Heart right ventricle (tissue), 16 donors: ENCODE results near the gene ZFYVE21. TPM values are rescaled to one million over a fixed set of nuclear protein-coding genes. Genes with fewer than 3 reads are reported as not detected.
A peak's percentile ranks its signal among the peaks of the same experiment; 100 is the strongest.

Source experiments
- ATAC-seq, 8 donors: fragments of 200-7000 bp; cut with Tn5 transposase; one replicate each; pipeline ENCODE4 v1.9.1; 2020; ENCODE audit warnings: mild to moderate bottlenecking in 8 of 8, moderate library complexity in 8 of 8, moderate number of reproducible peaks in 1 of 8
- DNase-seq, 2 donors: peaks; one replicate each; pipeline ENCODE4 v3.0.0-alpha.2; 2020
- H3K27ac ChIP-seq, 10 donors: fragments of 200-600 bp; sonication (generic) in 2 of 10; one replicate each; pipeline versions ENCODE4 v1.5.0 to v1.8.0; 2020 to 2022; ENCODE audit warnings: mild to moderate bottlenecking in 3 of 10
- H3K27me3 ChIP-seq, 7 donors: fragments of 200-600 bp; one replicate each; pipeline ENCODE4 v1.8.0; 2021 to 2022; ENCODE audit warnings: mild to moderate bottlenecking in 2 of 7
- H3K36me3 ChIP-seq, 9 donors: fragments of 200-600 bp; sonication (generic) in 1 of 9; one replicate each; pipeline versions ENCODE4 v1.5.0 to v1.8.0; 2020 to 2022; ENCODE audit warnings: mild to moderate bottlenecking in 2 of 9
- H3K4me1 ChIP-seq, 9 donors: fragments of 200-600 bp; sonication (generic) in 1 of 9; one replicate each; pipeline versions ENCODE4 v1.5.0 to v1.8.0; 2020 to 2022; ENCODE audit warnings: mild to moderate bottlenecking in 4 of 9
- H3K4me3 ChIP-seq, 10 donors: fragments of 200-600 bp; sonication (generic) in 2 of 10; one replicate each; pipeline versions ENCODE4 v1.5.0 to v1.8.0; 2020 to 2022; ENCODE audit warnings: mild to moderate bottlenecking in 7 of 10, moderate library complexity in 2 of 10
- H3K9me3 ChIP-seq, 11 donors: fragments of 200-600 bp in 10 of 11; sonication (generic) in 2 of 11; one replicate each; pipeline versions ENCODE4 v1.5.0 to v1.8.0; 2013 to 2022; ENCODE audit warnings: mild to moderate bottlenecking in 2 of 11, control low read depth in 1 of 11, moderate library complexity in 1 of 11
- CTCF ChIP-seq, 9 donors: fragments of 200-600 bp; sonication (generic) in 2 of 9; IDR thresholded peaks; one replicate each; pipeline versions ENCODE4 v1.5.0 to v1.8.0; 2021 to 2022; ENCODE audit warnings: antibody characterized with exemption in 9 of 9, mild to moderate bottlenecking in 5 of 9, moderate library complexity in 1 of 9
- WGBS, 2 donors: extraction: QIAGEN DNeasy Blood & Tissue Kit; methylation state at CpG; one replicate each; pipeline ENCODE4 v1.1.7; 2013; ENCODE audit warnings: inconsistent platforms in 1 of 2; 5-methylcytosine and 5-hydroxymethylcytosine counted together
- intact Hi-C, 10 donors: fragments of 100-400 bp; cut with DNase I; formaldehyde crosslinking; loops; one replicate each; pipeline versions ENCODE4 v1.11.1 to v1.14.2; 2022
- polyA plus RNA-seq, 2 donors: library from polyadenylated mRNA; stranded (reverse); fragments of 200-250 nt; gene quantifications; one replicate each; pipeline ENCODE4 v1.2.3, GENCODE V29; 2013
- total RNA-seq, 10 donors: library from RNA; stranded (reverse); fragmentation: NEBNext Ultra II Directional in 3 of 10; extraction: Animal tissue kit (Norgen Biotek cat#: 25700) in 3 of 10; gene quantifications; one replicate each; pipeline versions ENCODE4 v1.2.1 to v1.2.4, GENCODE V29; 2021 to 2023
- donor health status: Arrhythmogenic right ventricular cardiomyopathy.
- donor health status: ischemic (EF 13 %, LVEDD 7.1; RV severe dilation, severe dysfunction).
- donor health status: healthy with polysubstance abuse.
- donor health status: DM: no; HTN: yes; CAD: no.
- donor health status: DM: no; HTN: no; CAD: no.
- donor health status: ischemic (EF 25% LVEDD 6.9; RV normal size, moderate dysfunction).
- donor health status: ischemic (EF 25% LVEDD 5.7; RV mildly dilated, moderate dysfunction).
- donor health status: healthy.
- donor health status: DM: yes; HTN: yes; CAD: no.
- donor health status: Ischemic cardiomyopathy.
- donor health status: ischemic (EF 35%, LVEDD 5.7; RV mildly dilated, moderate dysfunction).
- donor health status: nonischemic (EF 11% LVEDD 7.7; RV severe dilation, severe dysfunction).
- donor health status: DM: yes; HTN: yes; CAD: no.
- donor health status: PGD.
- donor health status: ischemic (EF 29% LVEDD 5.4; RV normal size, mild dysfunction).
- donor health status: nonischemic (EF 23%, LVEDD 6.1; RV moderate dilation, normal function).

ZFYVE21 gene
- total and polyA plus RNA-seq, 12 donors: 43.5 to 88.8 (median 54.5) TPM

DNA sequence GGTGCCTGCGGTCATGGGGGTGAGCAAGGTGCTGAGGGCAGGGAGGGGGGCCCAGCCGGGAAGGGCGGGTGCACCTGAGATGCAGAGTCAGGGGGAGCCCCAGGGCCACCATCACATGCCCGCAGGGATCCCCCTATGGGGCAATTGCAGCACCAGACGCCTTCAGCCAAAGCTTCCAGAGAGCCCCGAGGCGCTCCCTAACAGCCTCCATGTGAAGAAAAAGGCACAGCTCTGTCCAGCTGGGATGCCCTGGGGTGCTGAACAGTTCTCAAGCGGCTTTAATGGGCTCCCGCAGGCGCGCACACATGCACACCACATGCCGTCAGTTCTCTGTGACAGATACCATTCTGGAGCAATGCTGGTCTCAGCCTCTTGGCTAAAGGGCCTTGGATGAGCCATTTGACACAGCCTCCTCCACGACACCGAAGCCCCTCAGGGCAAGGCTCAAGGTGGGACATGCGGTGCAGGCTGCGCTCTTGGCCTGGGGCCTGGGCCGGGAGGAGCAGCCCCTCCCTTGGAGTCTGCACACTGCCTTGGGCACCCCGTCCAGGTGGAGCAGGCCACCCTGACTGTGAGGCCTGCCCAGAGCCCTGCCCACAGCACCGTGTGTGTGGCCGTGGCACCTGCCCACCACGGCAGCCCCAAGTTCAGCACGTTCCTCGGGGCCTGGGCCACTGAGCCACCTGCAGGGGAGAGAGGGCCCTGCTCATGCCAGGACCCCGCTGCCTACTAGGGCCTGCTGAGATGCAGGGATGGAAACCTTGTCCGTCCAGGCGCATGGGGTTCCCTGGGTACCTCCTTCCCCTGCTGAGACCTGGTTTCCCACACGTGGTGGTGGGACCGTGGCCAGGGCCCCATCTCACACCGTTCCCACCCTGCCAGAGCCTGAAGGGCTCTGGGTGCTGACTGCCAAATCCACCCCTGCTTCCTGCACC, 8.0 kb upstream of the ZFYVE21 start:
- DNase-seq (no peak), ATAC-seq (peak in 1 of 8 donors; percentile 5)
- no peak for TF ChIP-seq CTCF (IDR thresholded peaks at IDR 0.05)
- Histone ChIP-seq H3K4me1 (peaks cover 19 to 87% (median 40%) of the 10 kb centered on the region in 9 donors), H3K36me3 (peaks cover 0 to 65% (median 13%) of the 10 kb centered on the region in 9 donors), H3K9me3 (no peaks in the 10 kb centered on the region), H3K27me3 (no peaks in the 10 kb centered on the region), H3K27ac (no peak overlapping the region), H3K4me3 (no peak overlapping the region)
- intact Hi-C loops: loop anchor here in 1 of 10 donors (10.0 kb wide), 1 partner anchor 133 kb away; no protein-coding TSS in a partner anchor
- 87 to 90% methylated on average over 29 of the region's 29 CpGs for WGBS, 2 donors

- 53 to 66% methylated on average over 18 of the region's 18 CpGs for WGBS, 2 donors
These were observed 6.8 kb upstream of the ZFYVE21 start for GRCh38 chr14:103708750-103709187.

DNA sequence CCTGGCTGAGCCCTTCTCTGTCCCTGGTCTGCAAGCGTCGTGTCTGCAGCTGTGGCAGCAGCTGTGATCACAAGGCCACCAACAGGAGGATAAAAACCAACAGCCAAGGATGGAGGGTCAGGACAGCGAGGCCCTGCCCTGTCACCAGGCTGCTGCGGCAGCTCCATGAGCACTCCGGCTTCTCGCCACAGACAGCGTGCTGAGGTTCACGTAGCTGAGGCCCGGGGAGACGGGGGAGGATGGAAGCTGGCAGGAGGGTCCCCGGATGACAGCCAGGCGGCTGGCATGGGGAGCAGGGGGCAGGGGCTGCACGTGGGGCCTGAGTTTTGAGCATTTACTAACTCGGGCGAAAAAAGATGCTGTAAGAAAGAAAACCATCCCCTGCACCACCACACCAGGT, 5.8 kb upstream of the ZFYVE21 start:
- no peak for ATAC-seq
- H3K27ac ChIP-seq: no peak overlapping the region
- intact Hi-C loops: loop anchor here in 1 of 10 donors (10.0 kb wide), 1 partner anchor 135 kb away; no protein-coding TSS in a partner anchor
- peaks cover 0 to 43% (median 0%) of the 10 kb centered on the region in 9 donors for H3K36me3 ChIP-seq
- peaks cover 19 to 86% (median 39%) of the 10 kb centered on the region in 9 donors for H3K4me1 ChIP-seq
- TF ChIP-seq CTCF (IDR thresholded peaks at IDR 0.05): no peak
- no peak overlapping the region for H3K4me3 ChIP-seq
- 89 to 92% methylated on average over 15 of the region's 15 CpGs for WGBS, 2 donors
- no peak for DNase-seq
- no peaks in the 10 kb centered on the region for H3K9me3 ChIP-seq
- no peaks in the 10 kb centered on the region for H3K27me3 ChIP-seq

More at GRCh38 chr14:103708750-103709187, 6.8 kb upstream of the ZFYVE21 start:
- intact Hi-C loops: loop anchor here in 1 of 10 donors (10.0 kb wide), 1 partner anchor 134 kb away; no protein-coding TSS in a partner anchor
- TF ChIP-seq CTCF (IDR thresholded peaks at IDR 0.05): no peak
- Histone ChIP-seq H3K27me3 (no peaks in the 10 kb centered on the region), H3K9me3 (no peaks in the 10 kb centered on the region), H3K27ac (peak overlapping the region in 1 of 10 donors; percentile 41), H3K4me3 (peak overlapping the region in 1 of 10 donors; percentile 8), H3K36me3 (peaks cover 0 to 53% (median 2%) of the 10 kb centered on the region in 9 donors), H3K4me1 (peaks cover 19 to 86% (median 38%) of the 10 kb centered on the region in 9 donors)
- DNase-seq (no peak), ATAC-seq (peak in 4 of 8 donors; percentile 13 to 31 (median 20))

DNA sequence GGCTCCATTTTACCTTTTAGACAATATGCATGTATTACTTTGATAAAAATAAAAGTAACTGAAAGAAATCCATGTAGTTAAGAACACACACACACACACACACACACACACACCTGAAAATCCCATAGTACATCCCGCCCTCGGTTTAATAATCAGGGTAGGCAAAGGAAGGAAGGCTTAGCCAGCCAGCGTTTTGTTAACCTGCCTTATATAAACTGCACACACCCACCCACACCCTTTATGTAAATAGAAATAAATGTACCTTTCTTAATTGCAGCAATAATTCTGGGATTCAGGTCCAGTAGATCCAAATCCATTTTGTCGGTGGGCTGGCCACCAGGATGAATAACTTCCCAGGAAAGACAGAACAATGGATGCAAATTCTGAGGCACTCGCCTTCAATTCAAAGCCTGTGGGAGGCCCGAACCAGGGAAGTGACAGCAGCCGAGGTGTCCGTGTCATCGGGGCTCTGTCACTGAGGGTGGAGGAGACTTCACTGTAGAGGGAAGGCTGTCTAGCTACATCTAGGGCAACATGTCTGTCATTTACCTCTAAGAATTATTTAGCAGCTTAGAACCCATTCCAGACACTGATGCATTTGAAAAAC, 4.7 kb upstream of the ZFYVE21 start:
- ATAC-seq (no peak), DNase-seq (no peak)
- no peaks in the 10 kb centered on the region for H3K9me3 ChIP-seq
- no peak overlapping the region for H3K4me3 ChIP-seq
- intact Hi-C loops: no loop called here
- no peak for TF ChIP-seq CTCF (IDR thresholded peaks at IDR 0.05)
- H3K27ac ChIP-seq: peak overlapping the region in 8 of 10 donors; percentile 36 to 80 (median 68)
- peaks cover 0 to 32% (median 0%) of the 10 kb centered on the region in 9 donors for H3K36me3 ChIP-seq
- H3K4me1 ChIP-seq: peaks cover 16 to 76% (median 38%) of the 10 kb centered on the region in 9 donors
- 61 to 63% methylated on average over 9 of the region's 9 CpGs for WGBS, 2 donors
- H3K27me3 ChIP-seq: no peaks in the 10 kb centered on the region
